Stimulated activated naive CD8-positive, alpha-beta T cell treated with anti-CD3 and anti-CD28 coated beads, Interleukin-15, Interleukin-2, amounts not matched to agents 100 U/mL and 50 U/mL, for 24 hours (primary cell): ENCODE measurements around the gene ISL2.
"Not testable (repeated sequence)": the region's sequence is repeated elsewhere in the genome, so short reads cannot be mapped to it uniquely, and the experiment has no call there.

Source experiments
- ATAC-seq: fragments of 150-1000 bp; cut with Tn5 transposase; one replicate; pipeline ENCODE4 v1.10.0; 2021
- DNase-seq: peaks from one replicate; pipeline ENCODE4 v3.0.0; 2021

ISL2 gene

GRCh38 chr15:76336254-76337058 lies at the start of gene ISL2:
Gene ISL2 (plus strand): TSS chr15:76336773. CDS start chr15:76336884, 111 bp downstream.
- ATAC-seq (peak; percentile 45), DNase-seq (peak; percentile 83)

GRCh38 chr15:76289582-76289981 lies 47.0 kb upstream of the ISL2 start:
- no peak for DNase-seq
- ATAC-seq: no peak

- DNase-seq (no peak), ATAC-seq (peak; percentile 87)
These were observed 43.2 kb upstream of the ISL2 start for GRCh38 chr15:76293361-76293760.

- DNase-seq, ATAC-seq: not testable (repeated sequence)
These were observed 42.1 kb upstream of the ISL2 start for GRCh38 chr15:76294463-76294862.

GRCh38 chr15:76296849-76297248 lies 39.7 kb upstream of the ISL2 start:
- DNase-seq: no peak
- no peak for ATAC-seq

- not testable (repeated sequence) for DNase-seq, ATAC-seq
These were observed 38.6 kb upstream of the ISL2 start for GRCh38 chr15:76297951-76298350.

GRCh38 chr15:76298986-76299385 lies 37.6 kb upstream of the ISL2 start:
- DNase-seq (no peak), ATAC-seq (no peak)

GRCh38 chr15:76299786-76300185 lies 36.8 kb upstream of the ISL2 start:
- ATAC-seq (no peak), DNase-seq (no peak)

GRCh38 chr15:76303909-76304308 lies 32.7 kb upstream of the ISL2 start:
- DNase-seq (no peak), ATAC-seq (no peak)

- DNase-seq (no peak), ATAC-seq (no peak)
These were observed 26.8 kb upstream of the ISL2 start for GRCh38 chr15:76309601-76310330.

GRCh38 chr15:76310475-76311099 lies 26.0 kb upstream of the ISL2 start:
- ATAC-seq (peak; percentile 1), DNase-seq (peak; percentile 30)

- DNase-seq: peak; percentile 96
- ATAC-seq: peak; percentile 100
These were observed 25.2 kb upstream of the ISL2 start, which contains the start of gene ETFA for GRCh38 chr15:76311100-76311953. Gene ETFA (minus strand): TSS chr15:76311469. CDS start chr15:76311388, 81 bp downstream.

- ATAC-seq: no peak
- DNase-seq: no peak
These were observed 23.9 kb upstream of the ISL2 start for GRCh38 chr15:76312540-76313174.

- not testable (repeated sequence) for ATAC-seq, DNase-seq
These were observed 23.4 kb upstream of the ISL2 start for GRCh38 chr15:76313175-76313567.

- ATAC-seq (no peak), DNase-seq (no peak)
These were observed 22.8 kb upstream of the ISL2 start for GRCh38 chr15:76313731-76314130.

- ATAC-seq (no peak), DNase-seq (no peak)
These were observed 16.6 kb upstream of the ISL2 start for GRCh38 chr15:76320012-76320411.

- no peak for ATAC-seq
- DNase-seq: no peak
These were observed 15.4 kb upstream of the ISL2 start for GRCh38 chr15:76321171-76321570.

- DNase-seq: no peak
- ATAC-seq: no peak
These were observed 15.0 kb upstream of the ISL2 start for GRCh38 chr15:76321602-76322001.

GRCh38 chr15:76324066-76324465 lies 12.5 kb upstream of the ISL2 start:
- ATAC-seq (no peak), DNase-seq (no peak)

GRCh38 chr15:76325704-76326103 lies 10.9 kb upstream of the ISL2 start:
- ATAC-seq (no peak), DNase-seq (no peak)
